Sigmoid colon (tissue), 7 donors: ENCODE results near the gene HBG2. TPM values are rescaled to one million over a fixed set of nuclear protein-coding genes. Genes with fewer than 3 reads are reported as not detected.

Experiments
- DNase-seq: peaks from one replicate; pipeline ENCODE4 v3.0.0-alpha.2; 2019
- H3K27ac ChIP-seq, 4 donors: fragments of 200-600 bp; sonication (generic); one replicate each; pipeline ENCODE4 v1.5.1; 2016 to 2019; ENCODE audit warnings: mild to moderate bottlenecking in 1 of 4
- H3K27me3 ChIP-seq, 3 donors: fragments of 200-600 bp; sonication (generic); one replicate each; pipeline ENCODE4 v1.5.1; 2019; ENCODE audit warnings: mild to moderate bottlenecking in 1 of 3
- H3K36me3 ChIP-seq, 4 donors: fragments of 200-600 bp; sonication (generic); one replicate each; pipeline ENCODE4 v1.5.1; 2016 to 2019
- H3K4me1 ChIP-seq, 4 donors: fragments of 200-600 bp; sonication (generic); one replicate each; pipeline ENCODE4 v1.5.1; 2017 to 2019
- H3K4me3 ChIP-seq, 4 donors: fragments of 200-600 bp; sonication (generic); one replicate each; pipeline ENCODE4 v1.5.1; 2017 to 2019; ENCODE audit warnings: mild to moderate bottlenecking in 2 of 4, moderate library complexity in 1 of 4
- H3K9me3 ChIP-seq, 4 donors: fragments of 200-600 bp in 3 of 4; sonication (generic) in 3 of 4; one replicate each; pipeline versions ENCODE4 v1.5.1 to v1.6.1; 2013 to 2019
- CTCF ChIP-seq, 4 experiments: fragments of 450-650 bp in 3 of 4; fragments of 200-600 bp in 1 of 4; IDR thresholded peaks; one replicate each; pipeline ENCODE4 v1.5.1; 2016 to 2019; ENCODE audit warnings: antibody characterized with exemption in 4 of 4, mild to moderate bottlenecking in 3 of 4, moderate library complexity in 2 of 4
- EP300 ChIP-seq, 4 donors: sonication (generic); formaldehyde crosslinking; IDR thresholded peaks; one replicate each; pipeline ENCODE4 v1.6.1; 2017; ENCODE audit warnings: antibody characterized with exemption in 4 of 4
- POLR2A ChIP-seq, 2 donors: fragments of 450-650 bp; IDR thresholded peaks; one replicate each; pipeline ENCODE4 v1.6.1; 2016; ENCODE audit warnings: antibody characterized with exemption in 2 of 2, mild to moderate bottlenecking in 2 of 2, moderate library complexity in 2 of 2
- POLR2AphosphoS5 ChIP-seq, 4 donors: sonication (generic); formaldehyde crosslinking; IDR thresholded peaks; one replicate each; pipeline ENCODE4 v1.6.1; 2017; ENCODE audit warnings: antibody characterized with exemption in 4 of 4
- WGBS, 2 donors: extraction: QIAGEN DNeasy Blood & Tissue Kit; methylation state at CpG; one replicate each; pipeline ENCODE4 v1.1.7; 2013; 5-methylcytosine and 5-hydroxymethylcytosine counted together
- intact Hi-C: fragments of 100-400 bp; cut with DNase I; formaldehyde crosslinking; loops from one replicate; pipeline ENCODE4 v1.15.1; 2023
- polyA plus RNA-seq, 3 donors: library from polyadenylated mRNA; stranded (reverse); fragments of 200-250 nt; gene quantifications; one replicate each; pipeline ENCODE4 v1.2.3, GENCODE V29; 2013
- total RNA-seq, 4 donors: library from RNA; depleted of rRNA; stranded (reverse); fragments of >200 nt; gene quantifications; one replicate each; pipeline ENCODE4 v1.1.0, GENCODE V29; 2016
- donor health status: healthy with polysubstance abuse.
- donor health status: Bipolar disorder and iron deficiency.
- donor health status: healthy.

Gene HBG2
- total and polyA plus RNA-seq, 7 donors = not detected

- no peaks in the 10 kb centered on the region for H3K27me3 ChIP-seq
- TF ChIP-seq POLR2A (IDR thresholded peaks at IDR 0.05) = no peak
- TF ChIP-seq CTCF (IDR thresholded peaks at IDR 0.05) = no peak
- no peak for TF ChIP-seq EP300 (IDR thresholded peaks at IDR 0.05)
- TF ChIP-seq POLR2AphosphoS5 (IDR thresholded peaks at IDR 0.05) = no peak
- no peak for DNase-seq
- no peak overlapping the region for H3K27ac ChIP-seq
- H3K4me1 ChIP-seq = no peaks in the 10 kb centered on the region
- intact Hi-C loops = no loop called here
- no peak overlapping the region for H3K4me3 ChIP-seq
- WGBS, 2 donors = 11 to 18% methylated on average over 1 of the region's 1 CpG
- no peaks in the 10 kb centered on the region for H3K36me3 ChIP-seq
- H3K9me3 ChIP-seq = no peaks in the 10 kb centered on the region
These were observed 31.8 kb upstream of the HBG2 start for GRCh38 chr11:5286351-5286750.

- DNase-seq = no peak
- intact Hi-C loops = no loop called here
- Histone ChIP-seq H3K4me1 (peaks cover 0 to 4% (median 0%) of the 10 kb centered on the region in 4 donors), H3K36me3 (no peaks in the 10 kb centered on the region), H3K4me3 (no peak overlapping the region), H3K27me3 (no peaks in the 10 kb centered on the region), H3K9me3 (no peaks in the 10 kb centered on the region), H3K27ac (no peak overlapping the region)
- 85 to 89% methylated on average over 4 of the region's 4 CpGs for WGBS, 2 donors
- TF ChIP-seq POLR2A (IDR thresholded peaks at IDR 0.05) = no peak
- no peak for TF ChIP-seq EP300 (IDR thresholded peaks at IDR 0.05)
- TF ChIP-seq CTCF (IDR thresholded peaks at IDR 0.05) = no peak
- no peak for TF ChIP-seq POLR2AphosphoS5 (IDR thresholded peaks at IDR 0.05)
These were observed 31.2 kb upstream of the HBG2 start for GRCh38 chr11:5285703-5286340.

- H3K9me3 ChIP-seq = no peaks in the 10 kb centered on the region
- H3K4me3 ChIP-seq = no peak overlapping the region
- no peaks in the 10 kb centered on the region for H3K36me3 ChIP-seq
- H3K27ac ChIP-seq = no peak overlapping the region
- no peaks in the 10 kb centered on the region for H3K27me3 ChIP-seq
- peaks cover 0 to 7% (median 0%) of the 10 kb centered on the region in 4 donors for H3K4me1 ChIP-seq
- no peak for DNase-seq
- TF ChIP-seq CTCF (IDR thresholded peaks at IDR 0.05) (no peak), POLR2A (IDR thresholded peaks at IDR 0.05) (no peak), POLR2AphosphoS5 (IDR thresholded peaks at IDR 0.05) (no peak), EP300 (IDR thresholded peaks at IDR 0.05) (no peak)
- 75 to 76% methylated on average over 2 of the region's 2 CpGs for WGBS, 2 donors
- intact Hi-C loops = no loop called here
These were observed 30.1 kb upstream of the HBG2 start for GRCh38 chr11:5284637-5285036.

- Histone ChIP-seq H3K36me3 (no peaks in the 10 kb centered on the region), H3K27ac (no peak overlapping the region), H3K27me3 (no peaks in the 10 kb centered on the region), H3K9me3 (no peaks in the 10 kb centered on the region), H3K4me1 (peaks cover 0 to 7% (median 0%) of the 10 kb centered on the region in 4 donors), H3K4me3 (no peak overlapping the region)
- WGBS, 2 donors = 39 to 86% methylated on average over 1 of the region's 1 CpG
- intact Hi-C loops = no loop called here
- no peak for DNase-seq
- TF ChIP-seq POLR2A (IDR thresholded peaks at IDR 0.05) = no peak
- no peak for TF ChIP-seq CTCF (IDR thresholded peaks at IDR 0.05)
- TF ChIP-seq POLR2AphosphoS5 (IDR thresholded peaks at IDR 0.05) = no peak
- TF ChIP-seq EP300 (IDR thresholded peaks at IDR 0.05) = no peak
These were observed 29.3 kb upstream of the HBG2 start for GRCh38 chr11:5283882-5284281.

- H3K4me1 ChIP-seq = peaks cover 0 to 7% (median 0%) of the 10 kb centered on the region in 4 donors
- no peaks in the 10 kb centered on the region for H3K27me3 ChIP-seq
- H3K36me3 ChIP-seq = no peaks in the 10 kb centered on the region
- TF ChIP-seq POLR2A (IDR thresholded peaks at IDR 0.05) (no peak), CTCF (IDR thresholded peaks at IDR 0.05) (no peak), EP300 (IDR thresholded peaks at IDR 0.05) (no peak)
- H3K9me3 ChIP-seq = no peaks in the 10 kb centered on the region
- no peak overlapping the region for H3K4me3 ChIP-seq
- H3K27ac ChIP-seq = no peak overlapping the region
- intact Hi-C loops = no loop called here
- 64 to 86% methylated on average over 3 of the region's 3 CpGs for WGBS, 2 donors
- DNase-seq = no peak
These were observed 28.5 kb upstream of the HBG2 start for GRCh38 chr11:5283086-5283485.
